HG03175 (cell line): Measurements from ENCODE around the gene TCHH.
"Not testable (repeated sequence)": the region's sequence is repeated elsewhere in the genome, so short reads cannot be mapped to it uniquely, and the experiment has no call there.

Experiments used
- ATAC-seq: cut with Tn5 transposase; IDR thresholded peaks from one replicate; pipeline ENCODE4 v1.9.1; 2021; ENCODE audit warnings: mild to moderate bottlenecking, moderate library complexity; ENCODE audit not compliant: unreplicated experiment

The TCHH gene, protein sequence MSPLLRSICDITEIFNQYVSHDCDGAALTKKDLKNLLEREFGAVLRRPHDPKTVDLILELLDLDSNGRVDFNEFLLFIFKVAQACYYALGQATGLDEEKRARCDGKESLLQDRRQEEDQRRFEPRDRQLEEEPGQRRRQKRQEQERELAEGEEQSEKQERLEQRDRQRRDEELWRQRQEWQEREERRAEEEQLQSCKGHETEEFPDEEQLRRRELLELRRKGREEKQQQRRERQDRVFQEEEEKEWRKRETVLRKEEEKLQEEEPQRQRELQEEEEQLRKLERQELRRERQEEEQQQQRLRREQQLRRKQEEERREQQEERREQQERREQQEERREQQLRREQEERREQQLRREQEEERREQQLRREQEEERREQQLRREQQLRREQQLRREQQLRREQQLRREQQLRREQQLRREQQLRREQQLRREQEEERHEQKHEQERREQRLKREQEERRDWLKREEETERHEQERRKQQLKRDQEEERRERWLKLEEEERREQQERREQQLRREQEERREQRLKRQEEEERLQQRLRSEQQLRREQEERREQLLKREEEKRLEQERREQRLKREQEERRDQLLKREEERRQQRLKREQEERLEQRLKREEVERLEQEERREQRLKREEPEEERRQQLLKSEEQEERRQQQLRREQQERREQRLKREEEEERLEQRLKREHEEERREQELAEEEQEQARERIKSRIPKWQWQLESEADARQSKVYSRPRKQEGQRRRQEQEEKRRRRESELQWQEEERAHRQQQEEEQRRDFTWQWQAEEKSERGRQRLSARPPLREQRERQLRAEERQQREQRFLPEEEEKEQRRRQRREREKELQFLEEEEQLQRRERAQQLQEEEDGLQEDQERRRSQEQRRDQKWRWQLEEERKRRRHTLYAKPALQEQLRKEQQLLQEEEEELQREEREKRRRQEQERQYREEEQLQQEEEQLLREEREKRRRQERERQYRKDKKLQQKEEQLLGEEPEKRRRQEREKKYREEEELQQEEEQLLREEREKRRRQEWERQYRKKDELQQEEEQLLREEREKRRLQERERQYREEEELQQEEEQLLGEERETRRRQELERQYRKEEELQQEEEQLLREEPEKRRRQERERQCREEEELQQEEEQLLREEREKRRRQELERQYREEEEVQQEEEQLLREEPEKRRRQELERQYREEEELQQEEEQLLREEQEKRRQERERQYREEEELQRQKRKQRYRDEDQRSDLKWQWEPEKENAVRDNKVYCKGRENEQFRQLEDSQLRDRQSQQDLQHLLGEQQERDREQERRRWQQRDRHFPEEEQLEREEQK (N-terminal part only)

DNA sequence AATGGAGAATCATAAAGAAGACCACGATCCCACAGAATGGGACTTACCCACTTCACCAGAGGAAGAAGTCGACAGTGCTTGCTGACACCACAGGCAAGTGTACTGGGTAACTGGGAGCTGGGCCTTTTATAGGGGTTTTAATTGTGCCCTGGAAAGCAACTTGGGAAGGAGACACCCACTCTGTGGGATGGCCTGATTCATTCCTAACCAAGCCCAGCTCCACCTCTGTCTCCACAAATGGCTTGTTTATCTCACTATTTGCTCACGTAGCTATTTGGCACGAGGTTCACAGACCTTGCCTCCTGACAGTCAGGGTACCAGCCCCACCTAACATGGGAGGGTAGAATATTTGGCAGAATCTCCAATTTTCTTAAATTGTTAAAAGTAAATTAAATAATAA lies at the start of gene TCHH:
TCHH (minus strand) TSS at position 101 of the 400 bp plus-strand sequence. CDS start 1,364 bp downstream, outside the sequence.
- no peak for ATAC-seq

DNA sequence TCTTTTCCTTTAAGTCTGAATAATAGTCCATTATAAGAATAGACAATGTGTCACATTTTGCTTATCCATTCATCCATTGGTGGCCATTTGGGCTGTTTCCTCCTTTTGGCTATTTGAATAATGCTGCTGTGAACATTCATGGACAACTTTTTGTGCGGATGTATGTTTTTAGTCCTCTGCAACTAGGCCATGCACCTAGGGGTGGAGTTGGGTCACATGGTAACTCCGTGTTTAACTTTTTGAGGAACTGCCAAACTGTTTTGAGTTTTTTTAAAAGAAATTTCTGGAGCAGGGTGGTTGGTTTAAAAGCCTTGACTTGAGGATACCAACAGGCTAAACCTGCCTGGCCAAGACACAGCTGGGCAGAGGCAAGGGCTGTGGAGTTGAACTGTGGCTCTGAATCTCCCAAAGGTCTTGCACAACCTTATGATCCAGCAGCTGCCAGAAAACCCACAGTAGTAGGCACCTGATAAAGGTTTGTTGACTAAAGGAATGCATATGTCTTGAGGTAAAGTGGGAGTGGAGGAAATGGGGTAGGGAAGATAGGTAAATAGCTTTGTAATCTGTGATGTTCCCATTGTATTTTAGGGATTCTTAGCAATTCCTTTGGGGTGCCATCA lies 49.4 kb upstream of the TCHH start:
- ATAC-seq = no peak

DNA sequence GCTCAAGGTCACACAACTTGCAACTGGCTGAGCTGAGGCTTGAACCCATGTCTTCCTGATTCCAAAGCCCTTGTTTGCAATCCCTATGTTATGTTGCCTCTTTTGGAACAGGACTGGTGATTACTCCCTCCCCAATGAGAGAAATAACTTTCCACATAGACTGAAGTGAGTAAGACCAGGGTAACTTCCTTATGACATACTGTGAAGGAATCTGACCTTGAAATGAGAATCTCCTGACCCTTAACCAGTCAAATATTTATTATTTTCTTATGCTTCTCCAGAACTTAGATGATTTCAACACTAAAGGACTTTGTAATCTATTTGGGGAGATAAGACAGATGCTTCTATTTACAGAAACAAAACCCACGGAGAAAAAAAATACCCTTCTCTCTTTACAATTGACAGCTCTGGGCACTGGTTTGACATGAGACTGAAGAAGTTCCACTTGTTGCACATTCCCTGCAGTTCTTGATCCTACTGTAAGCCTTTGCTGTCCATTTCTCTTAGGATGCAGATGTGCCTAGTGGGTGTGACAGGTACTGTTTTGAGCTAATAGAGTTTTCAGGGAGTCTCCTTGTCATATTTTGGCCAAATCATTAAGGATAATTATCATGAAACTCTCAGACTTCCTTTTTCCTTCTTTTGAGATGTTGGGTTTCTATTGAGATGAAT lies 47.7 kb upstream of the TCHH start:
- ATAC-seq = no peak

DNA sequence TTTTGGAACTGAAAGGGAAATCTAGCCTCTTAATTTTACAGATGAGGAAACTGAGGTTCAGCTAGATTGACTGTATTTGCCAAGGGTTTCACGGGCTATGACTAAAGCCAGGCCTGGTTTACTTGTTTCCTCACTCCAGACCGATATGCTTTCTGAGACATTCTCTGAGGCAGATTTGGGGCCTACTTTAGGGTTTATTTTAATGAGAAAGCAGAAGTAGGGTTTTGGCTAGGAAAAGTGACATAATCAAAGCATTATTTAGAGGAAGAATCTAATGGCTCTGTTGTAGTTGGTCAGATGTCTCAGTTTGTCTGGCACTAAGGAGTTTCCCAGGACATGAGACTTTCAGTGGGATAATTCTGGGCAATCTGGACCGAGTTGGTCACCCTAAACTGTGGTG lies 45.3 kb upstream of the TCHH start:
- no peak for ATAC-seq

DNA sequence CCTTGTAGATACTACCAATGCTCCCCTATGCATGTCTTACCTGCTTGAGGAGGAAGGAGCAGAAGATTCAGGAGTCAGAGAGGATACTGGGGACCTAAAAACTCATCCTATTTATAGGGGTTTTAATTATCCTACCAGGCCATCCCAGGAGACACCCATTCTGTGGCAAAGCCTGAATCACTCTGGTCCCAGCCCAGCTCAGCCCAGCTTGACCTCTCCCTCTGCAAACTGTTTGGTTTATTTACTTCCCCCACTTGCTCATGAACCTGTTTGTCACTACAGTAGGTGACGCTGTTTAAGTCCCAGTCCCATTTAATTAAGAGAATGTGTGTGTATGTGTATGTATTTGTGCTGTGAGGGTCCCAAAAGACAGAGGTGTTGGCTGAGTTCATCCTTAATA lies 43.9 kb upstream of the TCHH start, which contains the start of gene RPTN:
RPTN (minus strand) TSS at position 85 of the 400 bp plus-strand sequence. CDS start 1,339 bp downstream, outside the sequence.
- ATAC-seq = no peak

DNA sequence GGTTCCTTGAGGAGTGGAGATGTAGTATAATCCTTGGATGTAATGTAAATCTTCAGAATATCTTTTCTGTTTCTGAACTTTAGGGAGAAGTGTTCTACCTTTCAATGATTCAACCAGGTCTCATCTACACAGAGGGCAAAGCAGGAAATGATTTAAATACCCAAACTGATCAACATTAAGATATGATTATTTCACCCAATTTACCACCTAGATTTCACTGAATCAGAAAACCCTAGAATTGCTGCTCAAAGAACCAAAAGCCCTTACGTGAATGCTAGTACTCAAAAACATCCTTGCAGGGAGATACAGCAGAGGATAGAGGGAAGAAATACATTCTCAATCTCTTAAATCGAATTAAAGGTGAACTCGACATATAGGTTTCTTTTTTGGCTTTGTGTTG lies 38.8 kb upstream of the TCHH start:
- ATAC-seq = no peak

DNA sequence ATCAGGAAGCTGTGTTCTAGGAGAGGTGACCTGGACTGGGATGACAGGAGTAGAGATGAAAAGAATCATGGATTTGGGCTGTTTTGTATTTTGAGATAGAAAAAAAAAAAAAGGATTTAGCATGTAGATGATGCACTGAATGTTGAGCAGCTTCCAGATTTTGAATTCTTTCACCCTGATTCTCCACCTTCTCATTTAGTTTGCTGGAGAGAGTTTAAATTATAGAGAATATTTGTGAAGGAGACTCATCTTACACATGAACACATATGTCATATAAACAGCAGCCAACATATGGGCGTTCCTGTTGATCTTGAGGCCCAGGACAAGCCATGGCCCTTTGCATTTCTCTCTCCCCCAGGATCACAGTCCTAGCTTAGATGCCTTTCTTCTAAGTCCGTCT lies 36.4 kb upstream of the TCHH start:
- ATAC-seq = no peak

DNA sequence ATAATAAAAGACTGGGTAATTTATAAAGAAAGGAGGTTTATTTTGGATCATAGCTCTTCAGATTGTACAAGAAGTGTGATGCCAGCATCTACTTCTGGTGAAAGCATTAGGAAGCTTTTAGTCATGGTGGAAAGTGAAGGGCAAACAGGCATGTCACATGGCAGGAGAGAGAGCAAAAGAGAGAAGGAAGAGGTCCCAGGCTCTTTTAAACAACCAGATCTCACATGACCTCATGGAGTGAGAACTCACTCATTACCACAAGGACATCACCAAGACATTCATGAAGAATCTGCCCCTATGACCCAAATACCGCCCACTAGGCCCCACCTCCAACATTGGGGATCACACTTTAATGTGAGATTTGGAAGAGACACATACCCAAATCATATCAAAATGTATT lies 33.7 kb upstream of the TCHH start:
- no peak for ATAC-seq

DNA sequence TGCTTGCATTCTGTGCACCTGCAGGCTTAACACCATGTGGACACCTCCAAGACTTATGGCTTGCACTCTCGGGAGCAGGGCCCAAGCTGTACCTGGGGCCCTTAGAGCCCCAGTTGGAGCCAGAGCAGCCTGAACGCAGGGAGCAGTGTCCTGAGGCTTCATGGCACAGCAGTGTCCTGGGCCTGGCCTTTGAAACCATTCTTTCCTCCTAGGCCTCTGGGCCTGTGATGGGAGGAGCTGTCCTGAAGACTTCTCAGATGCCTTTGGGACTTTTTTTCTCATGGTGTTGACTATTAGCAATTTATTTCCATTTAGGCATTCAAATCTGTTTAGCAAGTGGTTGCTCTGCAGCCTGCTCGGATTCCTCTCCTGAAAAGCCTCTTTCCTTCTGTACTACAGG lies 32.8 kb upstream of the TCHH start:
- no peak for ATAC-seq

DNA sequence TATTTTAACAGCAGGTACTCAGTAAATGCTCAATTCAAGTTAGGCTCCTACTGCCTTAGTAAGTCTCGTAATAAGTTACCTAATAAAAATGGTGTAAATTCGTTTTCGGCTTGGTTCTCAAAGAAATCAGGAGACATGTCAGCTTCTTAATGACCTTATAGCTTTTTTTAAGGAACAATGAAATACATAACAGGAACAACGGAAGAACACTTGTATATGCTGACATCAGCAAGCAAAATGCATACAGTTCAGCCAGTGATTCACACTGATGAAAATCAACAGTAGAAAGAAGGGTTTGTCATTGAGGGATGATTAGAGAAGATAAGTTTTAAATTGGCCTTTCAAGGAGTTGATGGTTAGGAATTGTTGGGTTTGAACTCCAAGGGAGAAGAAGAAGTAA lies 30.5 kb upstream of the TCHH start:
- ATAC-seq = no peak

DNA sequence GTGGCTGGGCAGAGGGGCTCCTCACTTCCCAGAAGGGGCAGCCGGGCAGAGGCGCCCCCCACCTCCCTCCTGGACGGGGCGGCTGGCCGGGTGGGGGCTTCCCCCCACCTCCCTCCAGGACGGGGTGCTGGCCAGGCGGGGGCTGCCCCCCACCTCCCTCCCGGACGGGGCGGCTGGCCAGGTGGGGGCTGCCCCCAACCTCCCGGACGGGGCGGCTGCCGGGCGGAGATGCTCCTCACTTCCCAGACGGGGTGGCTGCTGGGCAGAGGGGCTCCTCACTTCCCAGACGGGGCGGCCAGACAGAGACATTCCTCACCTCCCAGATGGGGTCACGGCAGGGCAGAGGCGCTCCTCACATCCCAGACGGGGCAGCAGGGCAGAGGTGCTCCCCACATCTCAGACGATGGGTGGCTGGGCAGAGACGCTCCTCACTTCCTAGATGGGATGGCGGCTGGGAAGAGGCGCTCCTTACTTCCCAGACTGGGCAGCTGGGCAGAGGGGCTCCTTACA lies 29.5 kb upstream of the TCHH start:
- ATAC-seq = not testable (repeated sequence)

DNA sequence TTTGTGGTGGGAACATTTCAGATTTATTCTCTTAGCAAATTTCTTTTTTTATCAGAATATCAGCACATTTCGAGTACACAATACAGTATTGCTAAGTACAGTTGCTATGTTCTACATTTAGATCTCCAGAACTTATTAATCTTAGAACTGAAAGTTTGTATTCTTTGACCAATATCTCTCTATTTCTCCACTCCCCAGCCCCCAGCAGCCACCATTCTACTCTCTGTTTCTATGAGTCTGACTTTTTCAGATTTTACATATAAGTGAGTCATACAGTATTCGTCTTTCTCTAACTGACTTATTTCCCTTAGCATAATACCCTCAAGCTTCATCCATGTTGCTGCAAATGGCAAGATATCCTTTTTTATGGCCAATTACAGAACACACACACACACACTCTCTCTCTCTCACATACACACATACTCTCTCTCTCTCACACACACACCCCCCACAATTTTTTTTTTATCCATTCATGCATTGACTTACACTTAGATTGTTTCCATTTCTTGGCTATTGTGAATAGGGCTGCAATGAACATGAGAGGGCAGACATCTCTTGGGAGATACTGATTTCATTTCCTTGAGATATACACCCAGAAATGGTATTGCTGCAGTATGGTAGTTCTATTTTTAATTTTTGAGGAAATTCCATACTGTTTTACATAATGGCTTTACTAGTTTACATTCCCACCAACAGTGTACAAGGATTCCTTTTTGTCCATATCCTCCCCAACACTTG lies 28.1 kb upstream of the TCHH start:
- ATAC-seq = peak; percentile 62

DNA sequence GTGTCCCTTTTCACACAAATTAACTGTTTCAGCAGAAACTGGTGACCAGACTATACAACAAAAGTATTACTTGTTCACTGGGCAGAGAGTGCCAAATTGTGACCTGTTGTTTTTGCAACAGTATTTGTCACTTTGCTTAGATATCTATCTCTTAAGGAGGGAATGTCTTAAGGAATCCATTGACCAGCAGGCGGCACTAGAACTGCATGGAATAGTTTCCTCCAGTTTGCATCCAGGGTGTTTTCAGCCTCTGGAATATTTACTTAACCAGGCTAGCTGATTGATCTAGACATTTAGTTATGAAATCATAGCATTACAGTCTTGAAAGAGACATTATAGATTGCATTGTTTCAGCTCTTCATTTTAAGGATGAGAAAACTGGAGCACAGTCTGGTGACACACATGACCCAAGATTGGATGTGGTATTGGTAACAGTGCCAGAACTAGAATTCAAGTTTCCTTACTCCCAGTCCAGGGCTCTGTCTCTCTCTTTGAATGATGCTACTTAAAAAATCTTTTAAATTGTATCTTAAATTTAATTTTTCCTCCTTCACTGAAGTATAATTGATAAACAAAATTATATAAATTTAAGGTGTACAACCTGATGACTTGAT lies 26.8 kb upstream of the TCHH start:
- ATAC-seq = no peak

DNA sequence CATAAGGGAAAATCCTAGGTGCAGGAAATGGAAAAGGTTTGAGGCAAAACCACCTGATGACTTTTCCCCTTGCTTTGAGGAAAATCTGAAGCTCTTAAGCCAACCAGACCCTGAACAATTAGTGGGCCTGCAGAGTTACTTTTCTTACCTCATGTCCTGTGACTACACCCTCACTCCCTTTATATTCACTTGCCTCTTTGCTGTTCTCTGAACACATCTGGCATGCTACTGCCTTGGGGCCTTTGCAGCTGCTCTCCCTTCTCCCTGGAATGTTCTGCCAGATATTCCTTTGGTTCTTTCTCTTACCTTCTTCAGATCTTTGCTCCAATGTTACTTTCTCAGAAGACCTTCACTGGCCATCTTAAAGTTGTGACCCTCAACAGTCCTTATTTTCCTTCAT lies 22.0 kb upstream of the TCHH start:
- no peak for ATAC-seq

DNA sequence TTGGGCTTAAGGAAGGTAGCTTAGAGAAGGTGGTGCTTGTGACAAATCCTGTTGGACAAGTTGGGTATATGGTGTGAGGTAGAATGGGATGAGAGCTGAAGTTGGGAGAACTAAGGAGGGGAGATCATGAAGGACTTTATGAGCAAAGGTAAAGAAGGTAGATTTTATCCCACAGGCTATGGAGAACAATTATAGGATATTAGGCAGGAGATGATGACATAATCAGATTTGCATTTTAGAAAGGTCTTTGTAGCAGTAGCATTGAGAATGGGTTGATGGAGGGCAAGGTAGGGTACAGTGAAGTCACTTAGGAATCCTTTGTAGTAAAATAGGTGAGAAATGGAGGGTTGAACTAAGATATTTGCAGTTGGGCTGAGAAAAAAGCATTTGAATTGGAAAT lies 14.9 kb upstream of the TCHH start:
- no peak for ATAC-seq

DNA sequence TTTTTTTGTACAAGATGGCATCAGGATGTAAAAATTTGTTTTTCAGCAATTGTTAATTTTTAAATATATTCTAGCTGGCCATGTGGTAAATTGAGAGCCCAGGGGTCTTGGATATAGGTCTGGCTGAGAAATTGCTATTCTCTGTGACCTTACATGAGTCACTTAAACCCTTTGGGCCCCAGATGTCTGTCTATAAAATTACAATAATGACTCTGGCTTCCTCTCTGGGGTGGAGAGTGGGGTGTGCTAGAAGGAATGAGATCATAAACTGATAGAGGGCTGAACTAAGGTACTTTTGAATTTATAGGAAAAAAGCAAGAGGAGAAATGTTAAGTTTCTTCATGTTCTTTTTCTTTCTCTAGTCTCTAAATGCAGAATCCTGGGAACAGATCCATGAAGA lies 12.4 kb upstream of the TCHH start:
- no peak for ATAC-seq

DNA sequence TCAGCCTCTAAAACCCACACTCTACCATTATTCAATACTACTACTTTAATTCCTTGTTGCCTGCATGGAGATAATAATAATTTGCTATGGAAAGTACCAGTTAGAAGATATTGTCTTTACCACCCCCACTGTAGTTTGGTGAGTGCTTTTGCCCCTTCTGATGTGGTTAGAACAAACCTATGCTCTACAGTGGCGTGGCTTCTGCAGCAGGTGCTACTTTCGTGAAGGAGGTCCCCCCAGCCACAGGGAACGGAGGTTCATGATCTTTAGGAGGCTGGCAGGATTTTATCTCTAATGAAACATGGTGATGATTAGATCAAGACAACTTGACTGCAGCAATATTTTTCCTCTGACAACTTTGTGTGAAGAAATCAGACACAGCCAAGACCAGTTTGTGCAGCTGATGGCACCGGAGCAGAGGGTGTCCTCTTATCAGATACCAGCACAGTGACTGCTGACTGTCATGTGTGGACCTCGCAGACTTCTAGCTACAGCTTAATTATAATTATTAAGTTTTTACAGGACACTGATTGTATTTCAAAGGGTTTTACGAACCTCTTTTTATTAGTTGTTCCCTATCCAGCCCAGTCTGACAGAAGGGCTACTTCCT lies 10.7 kb upstream of the TCHH start:
- ATAC-seq = no peak

DNA sequence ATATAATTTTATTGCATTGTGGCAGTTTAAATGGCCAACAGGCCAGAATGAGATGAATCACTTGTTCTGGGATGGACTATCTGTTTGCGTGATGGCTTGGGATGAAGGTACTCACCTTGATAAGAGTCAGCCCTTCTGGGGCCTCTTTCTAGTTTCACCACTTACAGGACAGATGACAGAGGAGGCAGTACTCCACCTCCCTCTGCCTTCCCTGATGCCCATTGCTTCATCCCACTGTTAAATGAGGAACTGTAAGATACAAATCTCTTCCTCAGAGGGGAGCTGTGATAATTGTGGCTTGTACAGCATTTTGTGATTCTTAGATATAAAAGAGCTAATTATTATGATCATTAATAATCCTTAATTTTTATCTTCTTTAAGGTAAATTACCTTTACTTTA lies 3.7 kb upstream of the TCHH start:
- ATAC-seq = no peak
